CD8-positive, alpha-beta memory T cell (primary cell): ENCODE results near the gene SREK1. TPM values are rescaled to one million over a fixed set of nuclear protein-coding genes. Genes with fewer than 3 reads are reported as not detected.

ENCODE experiments used
- CTCF ChIA-PET: fragments of 350-600 bp; sonication (Branson Sonifier 250); formaldehyde crosslinking; loops from one replicate; lab custom pipeline; 2021; ENCODE audit warnings: antibody characterized with exemption; lab: Charles Lee
- POLR2A ChIA-PET: fragments of 350-600 bp; sonication (Branson Sonifier 250); formaldehyde crosslinking; loops from one replicate; lab custom pipeline; 2021; ENCODE audit warnings: antibody characterized with exemption; lab: Charles Lee
- DNase-seq, 5 donors: peaks; one replicate each; pipeline versions ENCODE4 v3.0.0 to v3.0.0-alpha.2; 2020 to 2022; ENCODE audit warnings: mixed read lengths in 1 of 5
- H3K27ac ChIP-seq: one replicate; pipeline ENCODE4 v1.7.0; 2013; ENCODE audit warnings: low read depth, mild to moderate bottlenecking, low read length, moderate library complexity
- H3K27me3 ChIP-seq: 2 replicates; pipeline ENCODE4 v1.7.0; 2013; ENCODE audit warnings: low read length, mild to moderate bottlenecking; ENCODE audit not compliant: insufficient read depth, poor library complexity, severe bottlenecking
- H3K36me3 ChIP-seq: 2 replicates; pipeline ENCODE4 v1.7.0; 2013; ENCODE audit warnings: mild to moderate bottlenecking, low read length, moderate library complexity; ENCODE audit not compliant: insufficient read depth
- H3K4me1 ChIP-seq: 2 replicates; pipeline ENCODE4 v1.7.0; 2013; ENCODE audit warnings: mild to moderate bottlenecking, low read length, moderate library complexity; ENCODE audit not compliant: insufficient read depth
- H3K4me3 ChIP-seq: 2 replicates; pipeline ENCODE4 v1.7.0; 2013; ENCODE audit warnings: mild to moderate bottlenecking, low read length
- H3K9me3 ChIP-seq: 2 replicates; pipeline ENCODE4 v1.7.0; 2013; ENCODE audit warnings: mild to moderate bottlenecking, low read length
- H3K27ac Mint-ChIP-seq, 8 donors: one replicate each; pipeline ENCODE4 v1.8.0; 2020 to 2021; ENCODE audit warnings: mixed read lengths in 8 of 8, mild to moderate bottlenecking in 6 of 8, inconsistent platforms in 3 of 8, moderate library complexity in 3 of 8
- H3K27me3 Mint-ChIP-seq, 2 donors: one replicate each; pipeline ENCODE4 v1.8.0; 2020 to 2021; ENCODE audit warnings: mixed read lengths in 2 of 2, mild to moderate bottlenecking in 1 of 2, moderate library complexity in 1 of 2
- H3K36me3 Mint-ChIP-seq, 3 donors: one replicate each; pipeline ENCODE4 v1.8.0; 2020 to 2021; ENCODE audit warnings: mixed read lengths in 3 of 3, inconsistent platforms in 1 of 3, mild to moderate bottlenecking in 1 of 3
- H3K4me1 Mint-ChIP-seq, 3 donors: one replicate each; pipeline ENCODE4 v1.8.0; 2020 to 2021; ENCODE audit warnings: mixed read lengths in 3 of 3, inconsistent platforms in 1 of 3, mild to moderate bottlenecking in 1 of 3
- H3K4me3 Mint-ChIP-seq, 7 donors: one replicate each; pipeline ENCODE4 v1.8.0; 2020 to 2021; ENCODE audit warnings: mixed read lengths in 7 of 7, mild to moderate bottlenecking in 6 of 7, moderate library complexity in 4 of 7, inconsistent platforms in 2 of 7
- H3K9me3 Mint-ChIP-seq, 5 donors: one replicate each; pipeline ENCODE4 v1.8.0; 2020 to 2022; ENCODE audit warnings: mixed read lengths in 5 of 5, mild to moderate bottlenecking in 3 of 5, moderate library complexity in 2 of 5, inconsistent platforms in 1 of 5
- polyA plus RNA-seq: library from polyadenylated mRNA; unstranded; fragments of 300-500 nt; fragmentation: Illumina TruSeq; gene quantifications from one replicate; pipeline ENCODE4 v1.2.3, GENCODE V29; 2021
- total RNA-seq, 2 experiments: library from RNA; stranded (reverse); gene quantifications; one replicate each; pipeline ENCODE4 v1.2.3, GENCODE V29; 2021

The SREK1 gene
- total and polyA plus RNA-seq, 3 experiments from 2014 or later, result 21.8 to 54.7 (median 51.1) TPM

DNA sequence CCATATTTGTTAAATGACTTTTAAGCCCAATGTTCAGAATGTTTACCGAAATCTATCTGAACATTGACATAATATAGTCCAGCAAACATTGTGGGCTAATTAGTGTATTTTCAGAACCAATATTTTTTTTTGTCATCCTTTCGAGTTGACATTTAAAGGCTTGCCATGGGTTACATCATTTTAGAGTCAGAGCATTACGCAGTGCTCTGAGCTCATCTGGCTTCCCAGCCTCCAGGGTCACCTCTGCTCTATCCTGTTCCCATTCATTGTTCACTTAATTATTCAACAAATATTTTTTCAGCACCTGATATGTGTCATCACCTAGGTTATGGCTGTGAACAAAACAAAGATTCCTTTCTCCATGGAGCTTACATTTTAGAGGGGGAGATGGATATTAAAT is 80.2 kb downstream of the SREK1 start:
- Histone ChIP-seq H3K27me3 (no peaks in the 10 kb centered on the region), H3K9me3 (no peaks in the 10 kb centered on the region), H3K4me1 (no peaks in the 10 kb centered on the region), H3K4me3 (no peak overlapping the region), H3K27ac (no peak overlapping the region), H3K36me3 (no peaks in the 10 kb centered on the region)
- Mint-ChIP-seq H3K4me3 (no peak overlapping the region), H3K36me3 (peaks cover 0 to 15% (median 2%) of the 10 kb centered on the region in 3 donors), H3K9me3 (peaks cover 0 to 9% (median 0%) of the 10 kb centered on the region in 5 donors), H3K4me1 (no peaks in the 10 kb centered on the region), H3K27me3 (no peaks in the 10 kb centered on the region), H3K27ac (no peak overlapping the region)
- DNase-seq, result no peak
- ChIA-PET CTCF (interaction anchor here (1.1 kb wide), 1 partner anchor 11 kb away, joined by 3 read pairs; no protein-coding TSS in a partner anchor), POLR2A (no interaction called here)

DNA sequence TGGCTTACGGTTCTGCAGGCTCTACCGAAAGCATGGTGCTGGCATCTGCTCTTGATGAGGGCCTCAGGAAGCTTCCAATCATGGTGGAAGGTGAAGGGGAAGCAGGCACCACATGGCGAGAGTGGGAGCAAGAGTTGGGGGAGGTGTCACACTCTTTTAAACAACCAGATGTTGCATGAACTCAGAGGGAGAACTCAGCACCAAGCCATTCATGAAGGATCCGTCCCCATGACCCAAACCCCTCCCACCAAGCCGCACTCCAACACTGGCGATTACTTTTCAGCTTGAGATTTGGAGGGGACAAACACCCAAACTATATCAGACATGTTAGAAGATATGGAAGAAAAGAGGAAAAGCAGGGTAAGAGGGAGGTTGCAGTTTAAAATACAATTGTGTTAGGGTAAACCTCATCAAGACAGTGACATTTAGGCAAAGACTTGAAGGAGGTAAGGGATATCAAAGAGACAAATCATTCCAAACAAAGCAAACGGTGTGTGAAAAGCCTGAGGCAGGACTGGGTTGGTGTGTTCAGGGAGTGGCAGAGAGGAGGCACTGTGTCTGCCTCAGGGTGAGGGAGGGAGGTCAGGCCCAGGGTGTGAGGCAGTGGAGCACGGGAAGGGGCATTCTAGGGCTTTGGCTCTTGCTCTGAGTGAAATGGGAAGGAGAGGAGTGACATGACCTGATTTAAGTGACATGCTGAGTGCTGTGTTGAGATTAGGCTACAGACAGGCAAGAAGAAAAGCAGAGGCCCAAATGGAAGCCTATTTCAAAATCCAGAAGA is 80.9 kb downstream of the SREK1 start:
- no peaks in the 10 kb centered on the region for H3K36me3 ChIP-seq
- ChIA-PET CTCF (interaction anchor here (1.1 kb wide), 1 partner anchor 12 kb away, joined by 3 read pairs; no protein-coding TSS in a partner anchor), POLR2A (no interaction called here)
- no peaks in the 10 kb centered on the region for H3K9me3 ChIP-seq
- DNase-seq, result no peak
- H3K36me3 Mint-ChIP-seq, result peaks cover 0 to 11% (median 2%) of the 10 kb centered on the region in 3 donors
- H3K9me3 Mint-ChIP-seq, result peaks cover 0 to 9% (median 0%) of the 10 kb centered on the region in 5 donors
- no peak overlapping the region for H3K4me3 ChIP-seq
- no peaks in the 10 kb centered on the region for H3K27me3 ChIP-seq
- H3K27ac Mint-ChIP-seq, result no peak overlapping the region
- no peaks in the 10 kb centered on the region for H3K4me1 ChIP-seq
- H3K27ac ChIP-seq, result no peak overlapping the region
- no peaks in the 10 kb centered on the region for H3K4me1 Mint-ChIP-seq
- no peaks in the 10 kb centered on the region for H3K27me3 Mint-ChIP-seq
- no peak overlapping the region for H3K4me3 Mint-ChIP-seq

- DNase-seq, result no peak
- H3K27ac Mint-ChIP-seq, result peak overlapping the region in 1 of 8 donors; percentile 61
- peaks cover 0 to 6% (median 0%) of the 10 kb centered on the region in 5 donors for H3K9me3 Mint-ChIP-seq
- no peaks in the 10 kb centered on the region for H3K36me3 ChIP-seq
- no peak overlapping the region for H3K27ac ChIP-seq
- H3K4me1 Mint-ChIP-seq, result no peaks in the 10 kb centered on the region
- H3K36me3 Mint-ChIP-seq, result peaks cover 0 to 4% (median 2%) of the 10 kb centered on the region in 3 donors
- H3K4me3 Mint-ChIP-seq, result no peak overlapping the region
- no peak overlapping the region for H3K4me3 ChIP-seq
- ChIA-PET CTCF (no interaction called here), POLR2A (no interaction called here)
- no peaks in the 10 kb centered on the region for H3K27me3 ChIP-seq
- H3K9me3 ChIP-seq, result no peaks in the 10 kb centered on the region
- peaks cover 0 to 4% of the 10 kb centered on the region in 2 donors for H3K27me3 Mint-ChIP-seq
- H3K4me1 ChIP-seq, result no peaks in the 10 kb centered on the region
Observed at GRCh38 chr5:66230551-66230950, 86.5 kb downstream of the SREK1 start.

GRCh38 chr5:66231508-66231907 is 87.4 kb downstream of the SREK1 start:
- H3K36me3 ChIP-seq, result no peaks in the 10 kb centered on the region
- no peak overlapping the region for H3K4me3 ChIP-seq
- no peaks in the 10 kb centered on the region for H3K9me3 ChIP-seq
- H3K36me3 Mint-ChIP-seq, result peaks cover 0 to 4% (median 0%) of the 10 kb centered on the region in 3 donors
- CTCF ChIA-PET, result no interaction called here
- no peaks in the 10 kb centered on the region for H3K27me3 ChIP-seq
- no peak overlapping the region for H3K27ac Mint-ChIP-seq
- H3K27ac ChIP-seq, result no peak overlapping the region
- H3K9me3 Mint-ChIP-seq, result no peaks in the 10 kb centered on the region
- peaks cover 0 to 8% of the 10 kb centered on the region in 2 donors for H3K27me3 Mint-ChIP-seq
- H3K4me1 ChIP-seq, result no peaks in the 10 kb centered on the region
- no peak overlapping the region for H3K4me3 Mint-ChIP-seq
- POLR2A ChIA-PET, result no interaction called here
- H3K4me1 Mint-ChIP-seq, result no peaks in the 10 kb centered on the region
- no peak for DNase-seq

DNA sequence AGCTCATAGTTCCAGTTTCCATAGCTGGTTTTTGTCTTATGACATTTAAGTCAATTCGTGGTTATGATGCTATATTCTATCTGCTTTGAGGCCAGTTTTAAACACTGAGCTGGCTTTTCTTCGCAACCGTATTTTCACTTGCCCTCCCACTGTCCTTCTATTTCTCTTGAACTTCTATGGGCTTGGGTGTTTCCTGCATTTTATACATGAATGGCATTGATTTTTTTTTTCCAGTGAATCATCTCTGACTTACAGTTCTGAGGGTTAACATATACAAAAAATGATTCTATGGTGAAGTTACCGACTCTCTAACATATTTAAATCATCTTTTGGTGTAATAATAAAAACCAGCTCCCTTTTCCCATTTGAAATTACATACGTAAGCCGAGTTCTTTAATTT is 88.2 kb downstream of the SREK1 start:
- H3K36me3 Mint-ChIP-seq, result peaks cover 0 to 4% (median 0%) of the 10 kb centered on the region in 3 donors
- CTCF ChIA-PET, result no interaction called here
- POLR2A ChIA-PET, result no interaction called here

DNA sequence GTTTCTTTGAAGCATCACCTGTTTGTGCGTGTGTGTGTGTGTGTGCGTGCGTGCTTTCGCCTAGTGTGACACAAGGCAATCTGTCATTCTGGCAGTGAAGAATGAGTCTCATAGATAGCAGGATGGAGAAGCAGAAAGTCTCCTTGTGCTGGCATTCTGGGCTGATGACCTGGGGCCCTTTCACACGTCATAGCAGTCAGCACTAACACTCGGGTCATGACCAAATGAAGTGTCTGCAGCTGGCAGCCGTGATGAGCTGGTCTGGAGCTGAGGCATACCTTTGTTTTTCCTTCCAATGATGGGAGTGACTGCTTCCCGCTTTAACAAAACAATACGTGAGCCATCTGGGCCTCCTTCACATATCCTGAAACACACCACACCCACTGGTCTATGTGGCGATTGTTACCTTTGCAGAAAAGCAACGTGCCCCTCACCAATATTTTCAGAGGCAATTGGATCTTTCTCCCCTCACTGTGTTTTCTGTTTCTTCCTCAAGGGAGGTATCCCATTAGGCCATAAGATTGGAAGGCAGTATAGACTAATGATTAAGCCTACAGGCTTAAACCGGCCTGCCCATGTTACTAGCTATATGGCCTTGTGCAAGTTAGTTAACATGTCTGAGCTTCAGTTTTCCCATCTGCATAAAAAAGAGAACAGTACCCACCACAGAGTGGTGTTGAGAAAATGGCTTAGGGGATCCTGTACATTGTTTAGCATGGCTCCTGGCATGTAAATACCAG is 88.8 kb downstream of the SREK1 start:
- H3K4me3 Mint-ChIP-seq, result no peak overlapping the region
- peaks cover 0 to 4% (median 2%) of the 10 kb centered on the region in 3 donors for H3K36me3 Mint-ChIP-seq
- peaks cover 0 to 8% of the 10 kb centered on the region in 2 donors for H3K27me3 Mint-ChIP-seq
- H3K9me3 Mint-ChIP-seq, result no peaks in the 10 kb centered on the region
- H3K27ac ChIP-seq, result no peak overlapping the region
- no peaks in the 10 kb centered on the region for H3K27me3 ChIP-seq
- DNase-seq, result no peak
- H3K27ac Mint-ChIP-seq, result no peak overlapping the region
- ChIA-PET POLR2A (no interaction called here), CTCF (no interaction called here)
- H3K4me1 Mint-ChIP-seq, result no peaks in the 10 kb centered on the region
- no peaks in the 10 kb centered on the region for H3K36me3 ChIP-seq
- H3K4me3 ChIP-seq, result no peak overlapping the region
- no peaks in the 10 kb centered on the region for H3K4me1 ChIP-seq
- no peaks in the 10 kb centered on the region for H3K9me3 ChIP-seq

More for the DNA sequence above, 88.2 kb downstream of the SREK1 start:
- no peak overlapping the region for H3K4me3 Mint-ChIP-seq
- no peaks in the 10 kb centered on the region for H3K9me3 ChIP-seq
- no peaks in the 10 kb centered on the region for H3K27me3 ChIP-seq
- H3K4me1 Mint-ChIP-seq, result no peaks in the 10 kb centered on the region
- no peaks in the 10 kb centered on the region for H3K36me3 ChIP-seq
- H3K9me3 Mint-ChIP-seq, result no peaks in the 10 kb centered on the region
- H3K4me1 ChIP-seq, result no peaks in the 10 kb centered on the region
- no peak overlapping the region for H3K27ac ChIP-seq
- H3K4me3 ChIP-seq, result no peak overlapping the region
- H3K27me3 Mint-ChIP-seq, result peaks cover 0 to 8% of the 10 kb centered on the region in 2 donors
- no peak overlapping the region for H3K27ac Mint-ChIP-seq
- DNase-seq, result no peak

Other genes with a start within 250 kb of the SREK1 start
- 10 to 100 TPM; 40.9 to 43.1 TPM for gene ERBIN, start 217.7 kb upstream of the SREK1 start, total RNA-seq
- gene ERBIN, start 217.7 kb upstream of the SREK1 start, polyA plus RNA-seq, result 49.0 TPM